MM.1S (cell line): ENCODE data around the gene TSGA10.

ENCODE experiments used
- CTCF ChIP-seq: fragments of 300-600 bp; sonication (generic); IDR thresholded peaks from 2 replicates; pipeline ENCODE4 v1.5.1; 2016; ENCODE audit warnings: antibody characterized with exemption, low read length, mixed read lengths
- EZH2 ChIP-seq: fragments of 300-600 bp; sonication (generic); optimal IDR thresholded peaks from 2 replicates; pipeline ENCODE3; 2017; ENCODE audit warnings: low read depth, mild to moderate bottlenecking, antibody characterized with exemption, low read length, mixed read lengths

- TF ChIP-seq EZH2 (no peak), CTCF (no peak)
Measured at GRCh38 chr2:98952966-98953365, 201.8 kb downstream of the TSGA10 start.
